Loucy (cell line): Measurements from ENCODE around the gene FGA.

Experiments used
- H2AFZ ChIP-seq: fragments of 200-600 bp; sonication (generic); 2 replicates; pipeline ENCODE4 v1.6.0; 2016; ENCODE audit warnings: antibody characterized with exemption, mild to moderate bottlenecking, low read length, moderate library complexity
- H3F3A ChIP-seq: fragments of 200-600 bp; 2 replicates; pipeline ENCODE4 v1.6.0; 2016; ENCODE audit warnings: antibody characterized with exemption, low read depth, mild to moderate bottlenecking
- H3K27me3 ChIP-seq: fragments of 200-600 bp; sonication (generic); 2 replicates; pipeline ENCODE4 v1.6.1; 2014; ENCODE audit warnings: low read length, mild to moderate bottlenecking; ENCODE audit not compliant: insufficient read depth, poor library complexity, severe bottlenecking
- H3K36me3 ChIP-seq: fragments of 200-600 bp; sonication (generic); 2 replicates; pipeline ENCODE4 v1.6.1; 2016; ENCODE audit warnings: low read length; ENCODE audit not compliant: insufficient read depth
- H3K4me1 ChIP-seq: fragments of 200-600 bp; sonication (generic); 2 replicates; pipeline ENCODE4 v1.5.1; 2014; ENCODE audit warnings: low read length, mild to moderate bottlenecking; ENCODE audit not compliant: insufficient read depth, poor library complexity, severe bottlenecking
- H3K4me2 ChIP-seq: fragments of 200-600 bp; sonication (generic); 2 replicates; pipeline ENCODE4 v1.6.0; 2014; ENCODE audit warnings: antibody characterized with exemption, low read length, low read depth, mild to moderate bottlenecking; ENCODE audit not compliant: poor library complexity, severe bottlenecking
- H3K4me3 ChIP-seq: fragments of 200-600 bp; sonication (generic); 2 replicates; pipeline ENCODE4 v1.5.1; 2014; ENCODE audit warnings: low read length, mild to moderate bottlenecking, mixed read lengths; ENCODE audit not compliant: poor library complexity, severe bottlenecking
- H3K79me2 ChIP-seq: fragments of 200-600 bp; sonication (generic); 2 replicates; pipeline ENCODE4 v1.6.1; 2014; ENCODE audit warnings: low read length; ENCODE audit not compliant: insufficient read depth
- H3K9ac ChIP-seq: fragments of 200-600 bp; sonication (generic); 2 replicates; pipeline ENCODE4 v1.6.0; 2014; ENCODE audit warnings: mild to moderate bottlenecking, low read depth, low read length, moderate library complexity; ENCODE audit not compliant: poor library complexity, severe bottlenecking
- H3K9me2 ChIP-seq: fragments of 200-600 bp; sonication (generic); replicated peaks from 2 replicates; pipeline ENCODE4 v1.6.1; 2016; ENCODE audit warnings: low read depth, low read length, mixed read lengths
- H3K9me3 ChIP-seq: fragments of 200-600 bp; sonication (generic); 2 replicates; pipeline ENCODE4 v1.6.1; 2014; ENCODE audit warnings: mild to moderate bottlenecking, antibody characterized with exemption, low read length, low read depth; ENCODE audit not compliant: insufficient read depth
- H4K20me1 ChIP-seq: fragments of 200-600 bp; sonication (generic); 2 replicates; pipeline ENCODE4 v1.6.0; 2014; ENCODE audit warnings: antibody characterized with exemption, low read length, mild to moderate bottlenecking; ENCODE audit not compliant: insufficient read depth, poor library complexity, severe bottlenecking
- EZH2phosphoT487 ChIP-seq: fragments of 200-600 bp; IDR thresholded peaks from 2 replicates; pipeline ENCODE4 v1.6.1; 2018; ENCODE audit warnings: antibody characterized with exemption, mild to moderate bottlenecking, moderate library complexity, borderline replicate concordance
- TF ChIP-seq, protein P1 (sequence below): fragments of 200-600 bp; sonication (generic); conservative IDR thresholded peaks from 2 replicates; pipeline ENCODE4 v1.5.1; 2014; ENCODE audit warnings: mild to moderate bottlenecking, antibody characterized with exemption, low read length

Gene FGA

DNA sequence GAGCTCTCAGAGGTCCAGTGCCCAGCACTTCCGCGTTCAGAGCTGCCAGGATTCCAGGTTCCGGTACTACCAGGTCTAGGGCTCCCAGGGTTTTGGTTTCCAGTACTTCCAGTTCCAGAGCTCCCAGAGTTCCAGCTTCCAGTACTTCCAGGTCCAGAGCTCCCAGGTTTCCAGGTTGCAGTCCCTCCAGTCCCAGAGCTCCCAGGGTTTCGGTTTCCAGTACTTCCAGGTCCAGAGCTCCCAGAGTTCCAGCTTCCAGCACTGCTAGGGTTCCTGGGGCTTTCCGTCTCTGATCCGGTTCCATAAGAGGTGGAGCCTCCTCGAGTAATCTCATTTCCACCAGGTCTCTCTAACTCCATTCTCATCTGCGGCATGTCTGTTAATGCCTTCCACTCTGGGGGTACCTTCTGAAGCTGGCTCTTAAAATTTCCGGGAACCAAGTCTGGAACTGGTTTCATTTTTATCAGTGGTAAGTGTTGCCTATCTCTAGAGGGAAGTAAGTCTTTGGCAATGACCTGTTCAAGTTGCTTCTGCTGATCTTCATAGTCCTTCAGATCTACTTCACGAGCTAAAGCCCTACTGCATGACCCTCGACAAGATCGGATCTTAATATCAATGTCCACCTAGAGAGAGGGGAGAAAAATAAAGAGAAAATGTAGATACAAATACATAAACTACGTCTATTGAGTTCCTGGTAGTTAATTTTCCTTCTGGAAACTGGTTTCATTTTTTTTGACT is 4.1 kb downstream of the FGA start:
- no peaks in the 10 kb centered on the region for H3K27me3 ChIP-seq
- no peak overlapping the region for H2AFZ ChIP-seq
- no peak overlapping the region for H3K9ac ChIP-seq
- H4K20me1 ChIP-seq: no peaks in the 10 kb centered on the region
- H3K4me3 ChIP-seq: no peak overlapping the region
- H3K9me3 ChIP-seq: no peaks in the 10 kb centered on the region
- H3F3A ChIP-seq: no peaks in the 10 kb centered on the region
- no peaks in the 10 kb centered on the region for H3K79me2 ChIP-seq
- H3K4me2 ChIP-seq: no peak overlapping the region
- no peaks in the 10 kb centered on the region for H3K4me1 ChIP-seq
- H3K36me3 ChIP-seq: no peaks in the 10 kb centered on the region
- TF ChIP-seq, protein P1, sequence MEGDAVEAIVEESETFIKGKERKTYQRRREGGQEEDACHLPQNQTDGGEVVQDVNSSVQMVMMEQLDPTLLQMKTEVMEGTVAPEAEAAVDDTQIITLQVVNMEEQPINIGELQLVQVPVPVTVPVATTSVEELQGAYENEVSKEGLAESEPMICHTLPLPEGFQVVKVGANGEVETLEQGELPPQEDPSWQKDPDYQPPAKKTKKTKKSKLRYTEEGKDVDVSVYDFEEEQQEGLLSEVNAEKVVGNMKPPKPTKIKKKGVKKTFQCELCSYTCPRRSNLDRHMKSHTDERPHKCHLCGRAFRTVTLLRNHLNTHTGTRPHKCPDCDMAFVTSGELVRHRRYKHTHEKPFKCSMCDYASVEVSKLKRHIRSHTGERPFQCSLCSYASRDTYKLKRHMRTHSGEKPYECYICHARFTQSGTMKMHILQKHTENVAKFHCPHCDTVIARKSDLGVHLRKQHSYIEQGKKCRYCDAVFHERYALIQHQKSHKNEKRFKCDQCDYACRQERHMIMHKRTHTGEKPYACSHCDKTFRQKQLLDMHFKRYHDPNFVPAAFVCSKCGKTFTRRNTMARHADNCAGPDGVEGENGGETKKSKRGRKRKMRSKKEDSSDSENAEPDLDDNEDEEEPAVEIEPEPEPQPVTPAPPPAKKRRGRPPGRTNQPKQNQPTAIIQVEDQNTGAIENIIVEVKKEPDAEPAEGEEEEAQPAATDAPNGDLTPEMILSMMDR: no peak
- H3K9me2 ChIP-seq: no peaks in the 10 kb centered on the region

DNA sequence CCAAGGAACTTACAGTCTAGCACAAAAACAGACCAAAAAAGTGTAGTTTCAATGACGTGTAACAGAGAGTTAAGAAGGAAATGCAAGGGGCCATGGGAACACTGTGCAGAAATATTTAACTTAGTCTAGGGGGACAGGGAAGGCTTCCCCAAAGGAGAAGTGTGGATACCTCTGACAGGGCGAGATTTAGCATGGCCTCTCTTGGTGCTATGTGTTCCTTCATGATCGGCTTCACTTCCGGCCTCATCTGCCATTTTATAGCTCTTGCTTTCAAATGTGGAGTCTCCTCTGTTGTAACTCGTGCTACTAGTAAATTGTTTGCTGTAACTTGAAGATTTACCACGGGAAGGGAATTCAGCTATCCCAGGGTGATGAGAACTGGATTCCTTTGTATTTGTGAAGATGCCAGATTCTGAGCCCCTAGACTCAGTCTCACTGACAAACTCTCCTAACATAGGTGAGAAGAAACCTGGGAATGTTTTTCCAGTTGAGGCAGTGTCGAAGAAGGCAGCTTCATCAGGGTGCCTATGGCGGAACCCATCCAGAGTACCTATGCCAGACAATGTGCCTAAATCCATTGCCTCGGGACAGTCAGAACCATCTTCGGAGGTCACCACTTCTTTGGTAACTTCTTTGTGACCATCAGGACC is 5.0 kb downstream of the FGA start:
- Histone ChIP-seq H3K36me3 (no peaks in the 10 kb centered on the region), H3F3A (no peaks in the 10 kb centered on the region), H3K9ac (no peak overlapping the region), H2AFZ (no peak overlapping the region), H3K4me2 (no peak overlapping the region), H3K9me3 (no peaks in the 10 kb centered on the region), H4K20me1 (no peaks in the 10 kb centered on the region), H3K79me2 (no peaks in the 10 kb centered on the region), H3K4me3 (no peak overlapping the region), H3K27me3 (no peaks in the 10 kb centered on the region), H3K4me1 (no peaks in the 10 kb centered on the region), H3K9me2 (no peaks in the 10 kb centered on the region)
- TF ChIP-seq, protein P1: no peak
- TF ChIP-seq EZH2phosphoT487: no peak

DNA sequence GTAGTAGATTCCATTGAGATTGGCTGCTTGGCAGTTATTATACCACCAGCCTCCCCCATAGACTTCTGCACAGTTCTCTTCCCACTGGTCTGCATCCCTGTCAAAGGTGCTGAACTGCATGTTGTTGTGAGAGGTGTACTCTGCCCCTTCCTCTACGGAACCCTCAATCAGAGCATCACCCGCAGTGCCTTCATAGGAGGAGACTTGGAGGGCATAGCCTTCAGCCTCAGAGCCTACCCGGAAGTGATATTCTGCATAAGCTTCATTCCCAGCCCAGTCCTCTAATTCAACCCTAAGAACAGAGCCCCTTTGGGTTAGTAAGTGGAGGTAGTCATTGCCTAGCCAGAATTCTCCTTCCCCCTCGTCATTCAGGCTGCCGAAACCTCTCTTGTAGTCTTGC is 6.3 kb downstream of the FGA start:
- no peak for TF ChIP-seq EZH2phosphoT487
- TF ChIP-seq, protein P1: no peak
- no peak overlapping the region for H2AFZ ChIP-seq

More for the DNA sequence above, 6.3 kb downstream of the FGA start:
- Histone ChIP-seq H4K20me1 (no peaks in the 10 kb centered on the region), H3K4me1 (no peaks in the 10 kb centered on the region), H3K4me3 (no peak overlapping the region), H3K9me2 (no peaks in the 10 kb centered on the region), H3K36me3 (no peaks in the 10 kb centered on the region), H3F3A (no peaks in the 10 kb centered on the region), H3K4me2 (no peak overlapping the region), H3K9me3 (no peaks in the 10 kb centered on the region), H3K27me3 (no peaks in the 10 kb centered on the region), H3K9ac (no peak overlapping the region), H3K79me2 (no peaks in the 10 kb centered on the region)
